ENCODE results near the gene MALSU1. TPM values are rescaled to one million over a fixed set of nuclear protein-coding genes. Genes with fewer than 3 reads are reported as not detected.
A peak's percentile ranks its signal among the peaks of the same experiment; 100 is the strongest.

Gene MALSU1
- total and polyA plus RNA-seq, 2 of the 13 experiments (the other 11 are each of a cell fraction or from before 2014, with no cell fraction given), result 72.0 to 141 TPM

- in situ Hi-C loops (cut with HindIII; ENCODE audit: extremely low pct_ligation_motif_present, low pct_unique_long_range_greater_than_20kb), result loop anchor here (25.0 kb wide), 1 partner anchor 444 kb away; the partner anchor contains the start of gene STK31
These were observed 30.4 kb upstream of the MALSU1 start for GRCh38 chr7:23268746-23269145.

More at GRCh38 chr7:23268746-23269145, 30.4 kb upstream of the MALSU1 start:
- H3K4me1 ChIP-seq (ENCODE audit: insufficient read depth, low read length), result peaks cover 28% of the 10 kb centered on the region
- 10% methylated on average over 3 of the region's 4 CpGs for WGBS (ENCODE audit: low lambda C conversion rate)
- H3K4me3 ChIP-seq (replicated peaks in 1 of 3; ENCODE audit: insufficient read depth in 1 of 3, low read depth in 2 of 3, low read length in 3 of 3), result no peak overlapping the region
- no peak overlapping the region for H3K27ac ChIP-seq (ENCODE audit: extremely low read length, insufficient read depth, low read length)
- POLR2A ChIA-PET, result no interaction called here
- H4K20me1 ChIP-seq (ENCODE audit: insufficient read depth, low read length), result no peaks in the 10 kb centered on the region
- ATAC-seq, result peak; percentile 24; the same call in 2 of the 3 replicates
- no TSS peak for BruUV-seq (replicated peaks)
- H2AFZ ChIP-seq (ENCODE audit: low read length), result no peak overlapping the region
- no peak overlapping the region for H3K9ac ChIP-seq (ENCODE audit: insufficient read depth, low read depth, low read length)
- FAIRE-seq, result no peak
- H3K79me2 ChIP-seq (ENCODE audit: insufficient read depth, low read length), result no peaks in the 10 kb centered on the region
- H3K4me2 ChIP-seq (ENCODE audit: low read depth, low read length), result no peak overlapping the region; the same call in 1 of the 2 replicates
- CTCF ChIA-PET (ENCODE audit: low intra/inter-chr PET ratio, low total read pairs), result no interaction called here
- peak; percentile 30 for DNase-seq (ENCODE audit: low spot score)
- intact Hi-C loops (cut with micrococcal nuclease; ENCODE audit: unreplicated experiment), result loop anchor here (2.0 to 10.0 kb wide), 2 partner anchors 64 to 164 kb away; partner anchors contain the start of gene KLHL7
- no peaks in the 10 kb centered on the region for H3K36me3 ChIP-seq (replicated peaks in 1 of 2; ENCODE audit: control insufficient read depth in 1 of 2, insufficient read depth in 2 of 2, low read length in 2 of 2)
- H3K9me3 ChIP-seq (ENCODE audit: low read length), result no peaks in the 10 kb centered on the region
- 0 out of 2 replicates have a peak, but pooled peaks have one; percentile 57 for TF ChIP-seq ZNF792 (CRISPR knock-in tag; IDR thresholded peaks at IDR 0.05)
- no peak for TF ChIP-seq POGK (CRISPR knock-in tag; conservative IDR thresholded peaks at IDR 0.05)
- 0 out of 2 replicates have a peak, but pooled peaks have one; percentile 23 for TF ChIP-seq ZNF644 (CRISPR knock-in tag; IDR thresholded peaks at IDR 0.05; ENCODE audit: low read depth)
- TF ChIP-seq, protein P1, sequence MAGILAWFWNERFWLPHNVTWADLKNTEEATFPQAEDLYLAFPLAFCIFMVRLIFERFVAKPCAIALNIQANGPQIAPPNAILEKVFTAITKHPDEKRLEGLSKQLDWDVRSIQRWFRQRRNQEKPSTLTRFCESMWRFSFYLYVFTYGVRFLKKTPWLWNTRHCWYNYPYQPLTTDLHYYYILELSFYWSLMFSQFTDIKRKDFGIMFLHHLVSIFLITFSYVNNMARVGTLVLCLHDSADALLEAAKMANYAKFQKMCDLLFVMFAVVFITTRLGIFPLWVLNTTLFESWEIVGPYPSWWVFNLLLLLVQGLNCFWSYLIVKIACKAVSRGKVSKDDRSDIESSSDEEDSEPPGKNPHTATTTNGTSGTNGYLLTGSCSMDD (CRISPR knock-in tag; IDR thresholded peaks at IDR 0.05), result no peak
- peaks cover 0 to 7% of the 10 kb centered on the region in 2 experiments; a peak in 1 of 5 replicates for H3K27me3 ChIP-seq (ENCODE audit: control insufficient read depth in 1 of 2, insufficient read depth in 2 of 2, low read length in 2 of 2)
